Activated CD8-positive, alpha-beta memory T cell treated with anti-CD3 and anti-CD28 coated beads, Interleukin-2, amount 50 U/mL, for 24 hours (primary cell): ENCODE results near the gene NELFE.

Source experiments
- DNase-seq: peaks from one replicate; pipeline ENCODE4 v3.0.0-alpha.2; 2020; ENCODE audit errors: extremely low read depth

Gene NELFE

GRCh38 chr6:31972709-31973350 is 14.1 kb upstream of the NELFE start:
- no peak for DNase-seq

- DNase-seq, result peak; percentile 98
Measured at GRCh38 chr6:31971993-31972708, 13.4 kb upstream of the NELFE start, which contains the start of gene DXO. TSS of gene DXO (minus strand) at chr6:31972138. CDS start at chr6:31971675, 463 bp downstream.

GRCh38 chr6:31971279-31971992 is 12.7 kb upstream of the NELFE start:
- no peak for DNase-seq

GRCh38 chr6:31970604-31971271 is 12.0 kb upstream of the NELFE start:
- no peak for DNase-seq

GRCh38 chr6:31969712-31970603 is 11.2 kb upstream of the NELFE start:
- no peak for DNase-seq

- no peak for DNase-seq
Measured at GRCh38 chr6:31968791-31969711, 10.3 kb upstream of the NELFE start.

GRCh38 chr6:31968326-31968725 is 9.6 kb upstream of the NELFE start:
- DNase-seq, result no peak

- DNase-seq, result no peak
Measured at GRCh38 chr6:31967926-31968320, 9.2 kb upstream of the NELFE start.

- no peak for DNase-seq
Measured at GRCh38 chr6:31966997-31967925, 8.5 kb upstream of the NELFE start.

- no peak for DNase-seq
Measured at GRCh38 chr6:31966506-31966905, 7.7 kb upstream of the NELFE start.

- no peak for DNase-seq
Measured at GRCh38 chr6:31965700-31966099, 6.9 kb upstream of the NELFE start.

GRCh38 chr6:31963921-31964320 is 5.2 kb upstream of the NELFE start:
- DNase-seq, result no peak

GRCh38 chr6:31961616-31962015 is 2.8 kb upstream of the NELFE start:
- no peak for DNase-seq

- no peak for DNase-seq
Measured at GRCh38 chr6:31958412-31958740, 395 bp downstream of the NELFE start.

- DNase-seq, result no peak
Measured at GRCh38 chr6:31956796-31957195, 2.0 kb downstream of the NELFE start.

GRCh38 chr6:31954511-31954910 is 4.3 kb downstream of the NELFE start:
- no peak for DNase-seq

- DNase-seq, result no peak
Measured at GRCh38 chr6:31952890-31953289, 5.9 kb downstream of the NELFE start.

GRCh38 chr6:31952140-31952805 is 6.5 kb downstream of the NELFE start:
- no peak for DNase-seq
